Endodermal cell (in vitro differentiated cells): ENCODE results near the gene TMEM109. TPM values are rescaled to one million over a fixed set of nuclear protein-coding genes. Genes with fewer than 3 reads are reported as not detected.

Experiments
- DNase-seq: peaks from one replicate; pipeline ENCODE4 v3.0.0-alpha.2; 2017
- H3K27ac ChIP-seq: 2 replicates; pipeline ENCODE4 v1.5.1; 2013; ENCODE audit warnings: mild to moderate bottlenecking, low read depth, low read length, moderate library complexity
- H3K27me3 ChIP-seq: 2 replicates; pipeline ENCODE4 v1.6.1; 2013; ENCODE audit warnings: mild to moderate bottlenecking, low read length, moderate library complexity; ENCODE audit not compliant: insufficient read depth, control insufficient read depth, poor library complexity, severe bottlenecking
- H3K36me3 ChIP-seq: 2 replicates; pipeline ENCODE4 v1.7.0; 2013; ENCODE audit warnings: mild to moderate bottlenecking, low read length, moderate library complexity; ENCODE audit not compliant: control insufficient read depth, insufficient read depth
- H3K4me1 ChIP-seq: one replicate; pipeline ENCODE4 v1.7.0; 2013; ENCODE audit warnings: low read length; ENCODE audit not compliant: control insufficient read depth, insufficient read depth
- H3K4me3 ChIP-seq: 2 replicates; pipeline ENCODE4 v1.5.1; 2013; ENCODE audit warnings: mild to moderate bottlenecking, low read length, moderate library complexity
- H3K9ac ChIP-seq: 2 replicates; pipeline ENCODE4 v1.6.1; 2013; ENCODE audit warnings: mild to moderate bottlenecking, low read length, moderate library complexity; ENCODE audit not compliant: poor library complexity, severe bottlenecking; ENCODE audit errors: extremely low read depth
- H3K9me3 ChIP-seq: 2 replicates; pipeline ENCODE4 v1.6.1; 2013; ENCODE audit warnings: mild to moderate bottlenecking, low read length, moderate library complexity; ENCODE audit not compliant: control insufficient read depth
- H3K27ac Mint-ChIP-seq: 2 replicates; pipeline ENCODE4 v1.8.0; 2020; ENCODE audit warnings: mixed read lengths
- H3K27me3 Mint-ChIP-seq: 2 replicates; pipeline ENCODE4 v1.8.0; 2021; ENCODE audit warnings: mild to moderate bottlenecking, mixed read lengths; ENCODE audit not compliant: insufficient read depth
- H3K36me3 Mint-ChIP-seq: 2 replicates; pipeline ENCODE4 v1.8.0; 2020; ENCODE audit warnings: low read depth, mixed read lengths
- H3K4me1 Mint-ChIP-seq: 2 replicates; pipeline ENCODE4 v1.8.0; 2020; ENCODE audit warnings: mixed read lengths
- H3K4me3 Mint-ChIP-seq: 2 replicates; pipeline ENCODE4 v1.8.0; 2020; ENCODE audit warnings: mild to moderate bottlenecking, moderate library complexity, mixed read lengths
- H3K9me3 Mint-ChIP-seq: 2 replicates; pipeline ENCODE4 v1.8.0; 2020; ENCODE audit warnings: mild to moderate bottlenecking, mixed read lengths
- CTCF ChIP-seq: fragments of 200-600 bp; sonication (generic); conservative IDR thresholded peaks from 2 replicates; pipeline ENCODE4 v1.5.0; 2021; ENCODE audit warnings: antibody characterized with exemption, mild to moderate bottlenecking
- WGBS, 2 experiments: methylation state at CpG; one replicate each; pipeline versions ENCODE4 v1.1.5 to v1.1.7; 2013; ENCODE audit warnings: missing lambda C conversion rate in 2 of 2, mixed read lengths in 1 of 2; ENCODE audit not compliant: insufficient coverage in 1 of 2, insufficient read length in 1 of 2; 5-methylcytosine and 5-hydroxymethylcytosine counted together
- total RNA-seq, 2 donors: library from RNA; stranded (reverse); fragmentation: NEBNext Ultra II Directional in 1 of 2; extraction: Animal tissue kit (Norgen Biotek cat#: 25700) in 1 of 2; gene quantifications; 2 replicates in 1 of 2; 3 replicates in 1 of 2; pipeline ENCODE4 v1.2.1, GENCODE V29; 2021

The TMEM109 gene
- total RNA-seq, 2 donors from 2014 or later = 41.4 to 56.8 TPM

GRCh38 chr11:60933416-60934123 lies 19.6 kb downstream of the TMEM109 start:
- Histone ChIP-seq H3K36me3 (peaks cover 33% of the 10 kb centered on the region), H3K27me3 (no peaks in the 10 kb centered on the region), H3K9me3 (no peaks in the 10 kb centered on the region), H3K4me1 (no peaks in the 10 kb centered on the region), H3K4me3 (no peak overlapping the region), H3K9ac (no peak overlapping the region), H3K27ac (no peak overlapping the region)
- H3K4me1 Mint-ChIP-seq = peaks cover under 1% of the 10 kb centered on the region
- peaks cover 37% of the 10 kb centered on the region for H3K36me3 Mint-ChIP-seq
- no peak for TF ChIP-seq CTCF
- no peaks in the 10 kb centered on the region for H3K27me3 Mint-ChIP-seq
- WGBS, 2 experiments = 95 to 97% methylated on average over 20 to 37 of the region's 37 CpGs
- no peak for DNase-seq
- H3K9me3 Mint-ChIP-seq = no peaks in the 10 kb centered on the region
- H3K4me3 Mint-ChIP-seq = no peak overlapping the region
- no peak overlapping the region for H3K27ac Mint-ChIP-seq

- Histone ChIP-seq H3K4me1 (no peaks in the 10 kb centered on the region), H3K27ac (no peak overlapping the region), H3K4me3 (no peak overlapping the region), H3K27me3 (no peaks in the 10 kb centered on the region), H3K9me3 (no peaks in the 10 kb centered on the region), H3K36me3 (peaks cover 27% of the 10 kb centered on the region), H3K9ac (no peak overlapping the region)
- Mint-ChIP-seq H3K36me3 (peaks cover 35% of the 10 kb centered on the region), H3K4me3 (no peak overlapping the region), H3K9me3 (no peaks in the 10 kb centered on the region), H3K27ac (no peak overlapping the region), H3K27me3 (no peaks in the 10 kb centered on the region), H3K4me1 (peaks cover 2% of the 10 kb centered on the region)
- DNase-seq = no peak
- 94 to 96% methylated on average over 41 to 57 of the region's 57 CpGs for WGBS, 2 experiments
- no peak for TF ChIP-seq CTCF
Measured at GRCh38 chr11:60934124-60934789, 20.3 kb downstream of the TMEM109 start.

GRCh38 chr11:60934790-60935605 lies 21.0 kb downstream of the TMEM109 start:
- no peak overlapping the region for H3K4me3 ChIP-seq
- no peak overlapping the region for H3K27ac ChIP-seq
- no peak overlapping the region for H3K4me3 Mint-ChIP-seq
- H3K27ac Mint-ChIP-seq = no peak overlapping the region
- TF ChIP-seq CTCF = no peak
- H3K36me3 Mint-ChIP-seq = peaks cover 28% of the 10 kb centered on the region
- H3K9me3 ChIP-seq = no peaks in the 10 kb centered on the region
- no peaks in the 10 kb centered on the region for H3K27me3 ChIP-seq
- no peaks in the 10 kb centered on the region for H3K27me3 Mint-ChIP-seq
- no peak overlapping the region for H3K9ac ChIP-seq
- 91 to 93% methylated on average over 17 to 21 of the region's 21 CpGs for WGBS, 2 experiments
- H3K9me3 Mint-ChIP-seq = no peaks in the 10 kb centered on the region
- peaks cover 2% of the 10 kb centered on the region for H3K4me1 Mint-ChIP-seq
- DNase-seq = no peak
- no peaks in the 10 kb centered on the region for H3K4me1 ChIP-seq
- H3K36me3 ChIP-seq = peaks cover 23% of the 10 kb centered on the region
